A172 (cell line): ENCODE results near the gene ZNF613. TPM values are rescaled to one million over a fixed set of nuclear protein-coding genes. Genes with fewer than 3 reads are reported as not detected.

ENCODE experiments used
- total RNA-seq: library from RNA; depleted of rRNA; stranded (reverse); fragments of >200 nt; shearing (Covaris generic); gene quantifications from 2 replicates; pipeline ENCODE4 v1.2.3, GENCODE V29; 2014; rRNA removed

The ZNF613 gene
- total RNA-seq, 1 experiment from 2014 or later, result 4.8 TPM

Other genes with a start within 250 kb of the ZNF613 start
- gene SPACA6, start 234.1 kb upstream of the ZNF613 start, total RNA-seq, result 0.52 and 3.2 TPM in 2 replicates
- not detected in 2 replicates for gene HAS1, start 203.5 kb upstream of the ZNF613 start, total RNA-seq
- 0.07 TPM in 1 of 2 replicates, not detected in the other for gene FPR1, start 175.6 kb upstream of the ZNF613 start, total RNA-seq
- not detected in 2 replicates for gene FPR2, start 166.3 kb upstream of the ZNF613 start, total RNA-seq
- not detected in 2 replicates for gene FPR3, start 132.3 kb upstream of the ZNF613 start, total RNA-seq
- 0.19 and 0.57 TPM in 2 replicates for gene ZNF577, start 39.5 kb upstream of the ZNF613 start, total RNA-seq
- gene ZNF649, start 22.5 kb upstream of the ZNF613 start, total RNA-seq, result 0.78 and 2.4 TPM in 2 replicates
- 7.1 and 7.8 TPM in 2 replicates for gene ZNF350, start 59.4 kb downstream of the ZNF613 start, total RNA-seq
- 7.9 and 9.3 TPM in 2 replicates for gene ZNF615, start 80.7 kb downstream of the ZNF613 start, total RNA-seq
- gene ZNF614, start 100.9 kb downstream of the ZNF613 start, total RNA-seq, result 14.3 and 15.3 TPM in 2 replicates
- gene ZNF432, start 121.4 kb downstream of the ZNF613 start, total RNA-seq, result 3.5 and 5.0 TPM in 2 replicates
- gene ZNF841, start 168.3 kb downstream of the ZNF613 start, total RNA-seq, result 8.3 and 8.6 TPM in 2 replicates
- 6.1 and 17.5 TPM in 2 replicates for gene ZNF616, start 212.5 kb downstream of the ZNF613 start, total RNA-seq
- 7.0 and 32.6 TPM in 2 replicates for gene ZNF836, start 244.1 kb downstream of the ZNF613 start, total RNA-seq